GM19351 (cell line): ENCODE measurements around the gene XAB2.

Experiments used
- ATAC-seq: cut with Tn5 transposase; IDR thresholded peaks from one replicate; pipeline ENCODE4 v1.9.1; 2021; ENCODE audit warnings: mild to moderate bottlenecking, moderate library complexity; ENCODE audit not compliant: unreplicated experiment

XAB2 gene

GRCh38 chr19:7629347-7630054, at the start of gene XAB2, which contains the start of gene PET100:
TSS of gene XAB2 (minus strand) at chr19:7629545. CDS start at chr19:7629527, 18 bp downstream.
TSS of gene PET100 (plus strand) at chr19:7629793. CDS start at chr19:7629834, 41 bp downstream.
- ATAC-seq = peak; percentile 98

GRCh38 chr19:7677669-7678311, 48.4 kb upstream of the XAB2 start:
- no peak for ATAC-seq

GRCh38 chr19:7676854-7677253, 47.5 kb upstream of the XAB2 start, which contains the start of gene MCEMP1:
TSS of gene MCEMP1 (plus strand) at chr19:7677090. CDS start at chr19:7677121, 31 bp downstream.
- ATAC-seq = no peak

GRCh38 chr19:7676376-7676775, 47.0 kb upstream of the XAB2 start:
- no peak for ATAC-seq

GRCh38 chr19:7674010-7675005, 45.0 kb upstream of the XAB2 start:
- ATAC-seq = no peak

- ATAC-seq = no peak
These were observed 43.2 kb upstream of the XAB2 start for GRCh38 chr19:7672522-7672921.

- ATAC-seq = no peak
These were observed 41.4 kb upstream of the XAB2 start for GRCh38 chr19:7670790-7671189.

GRCh38 chr19:7670150-7670783, 40.9 kb upstream of the XAB2 start:
- ATAC-seq = no peak

- ATAC-seq = no peak
These were observed 40.3 kb upstream of the XAB2 start for GRCh38 chr19:7669641-7670040.

GRCh38 chr19:7668842-7669241, 39.5 kb upstream of the XAB2 start, which contains the start of gene RETN:
TSS of gene RETN (plus strand) at chr19:7669049. CDS start at chr19:7669327, 278 bp downstream.
- no peak for ATAC-seq

GRCh38 chr19:7665076-7665475, 35.7 kb upstream of the XAB2 start:
- ATAC-seq = no peak

- no peak for ATAC-seq
These were observed 34.4 kb upstream of the XAB2 start for GRCh38 chr19:7663706-7664105.

GRCh38 chr19:7662657-7663056, 33.3 kb upstream of the XAB2 start:
- no peak for ATAC-seq

- ATAC-seq = no peak
These were observed 32.6 kb upstream of the XAB2 start for GRCh38 chr19:7661744-7662538.

GRCh38 chr19:7658219-7658686, 28.9 kb upstream of the XAB2 start:
- ATAC-seq = peak; percentile 79

- no peak for ATAC-seq
These were observed 27.9 kb upstream of the XAB2 start for GRCh38 chr19:7657131-7657751.

GRCh38 chr19:7655581-7655980, 26.2 kb upstream of the XAB2 start:
- no peak for ATAC-seq

GRCh38 chr19:7654401-7654800, 25.1 kb upstream of the XAB2 start:
- ATAC-seq = no peak

- no peak for ATAC-seq
These were observed 22.8 kb upstream of the XAB2 start for GRCh38 chr19:7652061-7652641.
